Keratinocyte (primary cell): Measurements from ENCODE around the gene ZNF333. TPM values are rescaled to one million over a fixed set of nuclear protein-coding genes. Genes with fewer than 3 reads are reported as not detected.

Source experiments
- DNase-seq: peaks from one replicate; pipeline ENCODE4 v3.0.0-alpha.2; 2011; ENCODE audit warnings: low read depth, missing footprints, low spot score
- FAIRE-seq: peaks from 2 replicates; lab custom pipeline; 2011; peaks lifted over from hg19 to GRCh38; lab: Jason Lieb, UNC
- H2AFZ ChIP-seq: 2 replicates; pipeline ENCODE4 v1.6.0; 2012; ENCODE audit warnings: low read length, control low read depth, inconsistent platforms; ENCODE audit not compliant: control insufficient read depth
- H3K27ac ChIP-seq: 2 replicates; pipeline ENCODE4 v1.5.1; 2011; ENCODE audit warnings: low read length; ENCODE audit not compliant: control insufficient read depth, insufficient read depth
- H3K27me3 ChIP-seq: 3 replicates; pipeline ENCODE4 v1.6.0; 2011; ENCODE audit warnings: low read length; ENCODE audit not compliant: control insufficient read depth, insufficient read depth; ENCODE audit errors: extremely low read depth
- H3K36me3 ChIP-seq, 2 experiments: 2 replicates in 1 of 2; 3 replicates in 1 of 2; pipeline ENCODE4 v1.5.1; 2011; ENCODE audit warnings: low read length in 2 of 2, mild to moderate bottlenecking in 1 of 2; ENCODE audit not compliant: control insufficient read depth in 2 of 2, insufficient read depth in 2 of 2; ENCODE audit errors: extremely low read depth in 1 of 2
- H3K4me1 ChIP-seq: 3 replicates; pipeline ENCODE4 v1.5.1; 2011; ENCODE audit warnings: low read length; ENCODE audit not compliant: control insufficient read depth, insufficient read depth; ENCODE audit errors: extremely low read depth
- H3K4me2 ChIP-seq: 3 replicates; pipeline ENCODE4 v1.6.0; 2011; ENCODE audit warnings: low read depth, low read length; ENCODE audit not compliant: control insufficient read depth, insufficient read depth; ENCODE audit errors: extremely low read depth
- H3K4me3 ChIP-seq, 3 experiments: fragments of 200-600 bp in 1 of 3; sonication (generic) in 1 of 3; 2 replicates in 2 of 3; 3 replicates in 1 of 3; pipeline ENCODE4 v1.5.1; 2011 to 2016; ENCODE audit warnings: low read length in 3 of 3, mild to moderate bottlenecking in 3 of 3, control low read depth in 2 of 3, inconsistent platforms in 1 of 3, low read depth in 1 of 3, mixed read lengths in 1 of 3, mixed run types in 1 of 3, moderate library complexity in 1 of 3; ENCODE audit not compliant: control insufficient read depth in 2 of 3, insufficient read depth in 2 of 3; ENCODE audit errors: extremely low read depth in 1 of 3
- H3K79me2 ChIP-seq: 2 replicates; pipeline ENCODE4 v1.6.0; 2012; ENCODE audit warnings: low read length; ENCODE audit not compliant: control insufficient read depth, insufficient read depth
- H3K9ac ChIP-seq: 3 replicates; pipeline ENCODE4 v1.6.0; 2011; ENCODE audit warnings: low read length; ENCODE audit not compliant: control insufficient read depth, insufficient read depth; ENCODE audit errors: extremely low read depth
- H3K9me1 ChIP-seq: 3 replicates; pipeline ENCODE4 v1.6.0; 2011; ENCODE audit warnings: low read length; ENCODE audit not compliant: control insufficient read depth, insufficient read depth; ENCODE audit errors: extremely low read depth
- H3K9me3 ChIP-seq: 2 replicates; pipeline ENCODE4 v1.5.1; 2012; ENCODE audit warnings: low read depth, low read length; ENCODE audit not compliant: control insufficient read depth
- H4K20me1 ChIP-seq: 3 replicates; pipeline ENCODE4 v1.6.0; 2011; ENCODE audit warnings: low read length; ENCODE audit not compliant: control insufficient read depth, insufficient read depth; ENCODE audit errors: extremely low read depth
- EZH2 ChIP-seq: IDR thresholded peaks from one replicate; pipeline ENCODE4 v1.6.1; 2012; ENCODE audit warnings: inconsistent platforms, mild to moderate bottlenecking, low read length, moderate library complexity
- dilution Hi-C: fragments of 300-500 bp; cut with MboI; formaldehyde crosslinking; loops from one replicate; pipeline ENCODE4 v1.7.0; 2020; ENCODE audit warnings: low sequenced_read_pairs; ENCODE audit not compliant: extremely low pct_ligation_motif_present
- polyA plus RNA-seq, 5 experiments: library from polyadenylated mRNA; depleted of rRNA in 3 of 5; stranded (reverse) in 3 of 5; stranded (forward) in 1 of 5; unstranded in 1 of 5; fragments of >200 nt; gene quantifications; 1 replicate in 1 of 5; 2 replicates in 3 of 5; 3 replicates in 1 of 5; pipeline versions ENCODE4 v1.2.1 to v1.2.3, GENCODE V29; 2011 to 2012; ENCODE audit warnings: missing spikeins in 2 of 5, low read depth in 1 of 5, low replicate concordance in 1 of 5
- TF ChIP-seq, protein P1 (sequence below), 3 experiments: IDR thresholded peaks in 1 of 3; conservative IDR thresholded peaks in 1 of 3; optimal IDR thresholded peaks in 1 of 3; 2 replicates in 2 of 3; 3 replicates in 1 of 3; pipeline versions ENCODE3 to v1.5.1; 2011; ENCODE audit warnings: low read length in 3 of 3, mild to moderate bottlenecking in 3 of 3, moderate library complexity in 2 of 3, control low read depth in 1 of 3, inconsistent platforms in 1 of 3; ENCODE audit not compliant: insufficient read depth in 2 of 3; ENCODE audit errors: extremely low read depth in 1 of 3

ZNF333 gene
- polyA plus RNA-seq, 1 donor (not counting 4 experiments of a cell fraction or from before 2014, with no cell fraction given) = 3.6 TPM

GRCh38 chr19:14649020-14649419 is 40.8 kb upstream of the ZNF333 start:
- no peak overlapping the region for H3K9ac ChIP-seq
- H3K4me3 ChIP-seq = no peak overlapping the region
- TF ChIP-seq, protein P1, sequence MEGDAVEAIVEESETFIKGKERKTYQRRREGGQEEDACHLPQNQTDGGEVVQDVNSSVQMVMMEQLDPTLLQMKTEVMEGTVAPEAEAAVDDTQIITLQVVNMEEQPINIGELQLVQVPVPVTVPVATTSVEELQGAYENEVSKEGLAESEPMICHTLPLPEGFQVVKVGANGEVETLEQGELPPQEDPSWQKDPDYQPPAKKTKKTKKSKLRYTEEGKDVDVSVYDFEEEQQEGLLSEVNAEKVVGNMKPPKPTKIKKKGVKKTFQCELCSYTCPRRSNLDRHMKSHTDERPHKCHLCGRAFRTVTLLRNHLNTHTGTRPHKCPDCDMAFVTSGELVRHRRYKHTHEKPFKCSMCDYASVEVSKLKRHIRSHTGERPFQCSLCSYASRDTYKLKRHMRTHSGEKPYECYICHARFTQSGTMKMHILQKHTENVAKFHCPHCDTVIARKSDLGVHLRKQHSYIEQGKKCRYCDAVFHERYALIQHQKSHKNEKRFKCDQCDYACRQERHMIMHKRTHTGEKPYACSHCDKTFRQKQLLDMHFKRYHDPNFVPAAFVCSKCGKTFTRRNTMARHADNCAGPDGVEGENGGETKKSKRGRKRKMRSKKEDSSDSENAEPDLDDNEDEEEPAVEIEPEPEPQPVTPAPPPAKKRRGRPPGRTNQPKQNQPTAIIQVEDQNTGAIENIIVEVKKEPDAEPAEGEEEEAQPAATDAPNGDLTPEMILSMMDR (optimal IDR thresholded peaks at IDR 0.05 in 1 of 3, IDR thresholded peaks at IDR 0.05 in 1 of 3, conservative IDR thresholded peaks at IDR 0.05 in 1 of 3; ENCODE audit: extremely low read depth in 1 of 3, insufficient read depth in 2 of 3, low read length in 3 of 3) = no peak
- TF ChIP-seq EZH2 = no peak
- no peaks in the 10 kb centered on the region for H3K36me3 ChIP-seq
- H3K4me1 ChIP-seq = no peaks in the 10 kb centered on the region
- H3K27ac ChIP-seq = no peak overlapping the region
- no peak for DNase-seq
- H3K9me1 ChIP-seq = no peaks in the 10 kb centered on the region
- no peak overlapping the region for H3K4me2 ChIP-seq
- FAIRE-seq = no peak
- H3K9me3 ChIP-seq = no peaks in the 10 kb centered on the region
- dilution Hi-C loops = no loop called here
- H3K27me3 ChIP-seq = no peaks in the 10 kb centered on the region
- H3K79me2 ChIP-seq = no peaks in the 10 kb centered on the region
- H4K20me1 ChIP-seq = no peaks in the 10 kb centered on the region
- H2AFZ ChIP-seq = no peak overlapping the region

GRCh38 chr19:14650161-14650560 is 39.7 kb upstream of the ZNF333 start:
- H3K4me3 ChIP-seq = no peak overlapping the region
- no peaks in the 10 kb centered on the region for H4K20me1 ChIP-seq
- H3K9ac ChIP-seq = no peak overlapping the region
- TF ChIP-seq EZH2 = no peak
- H3K27ac ChIP-seq = no peak overlapping the region
- dilution Hi-C loops = no loop called here
- H3K4me1 ChIP-seq = no peaks in the 10 kb centered on the region
- H3K36me3 ChIP-seq = no peaks in the 10 kb centered on the region
- no peak overlapping the region for H3K4me2 ChIP-seq
- no peak for DNase-seq
- no peaks in the 10 kb centered on the region for H3K9me1 ChIP-seq
- no peak overlapping the region for H2AFZ ChIP-seq
- H3K9me3 ChIP-seq = no peaks in the 10 kb centered on the region
- no peaks in the 10 kb centered on the region for H3K79me2 ChIP-seq
- H3K27me3 ChIP-seq = no peaks in the 10 kb centered on the region
- FAIRE-seq = no peak
